GM18858 (cell line): ENCODE data around the gene SLC6A18.

Source experiments
- ATAC-seq: cut with Tn5 transposase; IDR thresholded peaks from one replicate; pipeline ENCODE4 v1.9.1; 2021; ENCODE audit not compliant: unreplicated experiment

Gene SLC6A18

GRCh38 chr5:1225081-1225480 is at the start of gene SLC6A18:
TSS of gene SLC6A18 (plus strand) at chr5:1225381. CDS start at chr5:1225478, 97 bp downstream.
- no peak for ATAC-seq

- no peak for ATAC-seq
Measured at GRCh38 chr5:1175801-1176472, 49.2 kb upstream of the SLC6A18 start.

GRCh38 chr5:1176473-1177391 is 48.4 kb upstream of the SLC6A18 start:
- ATAC-seq, result no peak

- no peak for ATAC-seq
Measured at GRCh38 chr5:1177826-1178528, 47.2 kb upstream of the SLC6A18 start.

GRCh38 chr5:1178529-1179382 is 46.4 kb upstream of the SLC6A18 start:
- no peak for ATAC-seq

- ATAC-seq, result no peak
Measured at GRCh38 chr5:1179383-1179715, 45.8 kb upstream of the SLC6A18 start.

- no peak for ATAC-seq
Measured at GRCh38 chr5:1180096-1180495, 45.1 kb upstream of the SLC6A18 start.

GRCh38 chr5:1180841-1181271 is 44.3 kb upstream of the SLC6A18 start:
- no peak for ATAC-seq

- no peak for ATAC-seq
Measured at GRCh38 chr5:1181451-1182359, 43.5 kb upstream of the SLC6A18 start.

GRCh38 chr5:1182360-1182632 is 42.9 kb upstream of the SLC6A18 start:
- no peak for ATAC-seq

- no peak for ATAC-seq
Measured at GRCh38 chr5:1182633-1183423, 42.4 kb upstream of the SLC6A18 start.

- no peak for ATAC-seq
Measured at GRCh38 chr5:1183424-1184162, 41.6 kb upstream of the SLC6A18 start.

- no peak for ATAC-seq
Measured at GRCh38 chr5:1184163-1184470, 41.1 kb upstream of the SLC6A18 start.

GRCh38 chr5:1184481-1184880 is 40.7 kb upstream of the SLC6A18 start:
- ATAC-seq, result no peak

GRCh38 chr5:1185038-1185627 is 40.0 kb upstream of the SLC6A18 start:
- no peak for ATAC-seq

GRCh38 chr5:1185629-1186350 is 39.4 kb upstream of the SLC6A18 start:
- ATAC-seq, result no peak

GRCh38 chr5:1186351-1187233 is 38.6 kb upstream of the SLC6A18 start:
- no peak for ATAC-seq
